K562 (cell line): ENCODE results near the gene CCDC194. TPM values are rescaled to one million over a fixed set of nuclear protein-coding genes. Genes with fewer than 3 reads are reported as not detected.
A peak's percentile ranks its signal among the peaks of the same experiment; 100 is the strongest.

Experiments used
- ATAC-seq: fragments of 200-7000 bp; cut with Tn5 transposase; 3 replicates; pipeline ENCODE4 v1.9.1; 2020; ENCODE audit warnings: moderate library complexity
- BruUV-seq: library from RNA; stranded (reverse); fragments of 400-500 nt; replicated peaks from 2 replicates; lab custom pipeline; 2021; lab: Mats Ljungman, UMichigan
- CTCF ChIA-PET: fragments of 300-600 bp; formaldehyde crosslinking; extraction: SDS; loops from one replicate; lab custom pipeline; 2021; ENCODE audit warnings: low intra/inter-chr PET ratio; lab: Yijun Ruan, JAX
- POLR2A ChIA-PET: fragments of 300-600, 350-650 bp; sonication (Branson Sonifier 250); formaldehyde crosslinking; extraction: SDS; loops from one replicate; lab custom pipeline; 2021; ENCODE audit warnings: antibody characterized with exemption, inconsistent platforms; lab: Yijun Ruan, JAX
- DNase-seq, 4 experiments: peaks; one replicate each; pipeline versions ENCODE4 v3.0.0 to v3.0.0-alpha.2; 2011 to 2018; ENCODE audit warnings: low spot score in 3 of 4, mixed read lengths in 3 of 4; ENCODE audit errors: extremely low read depth in 1 of 4
- FAIRE-seq: peaks from 2 replicates; lab custom pipeline; 2011; peaks lifted over from hg19 to GRCh38; lab: Jason Lieb, UNC
- H2AFZ ChIP-seq: 2 replicates; pipeline ENCODE4 v1.6.0; 2011; ENCODE audit warnings: low read depth, low read length, control low read depth, inconsistent platforms
- H3K27ac ChIP-seq: fragments of 200-600 bp; 3 replicates; pipeline ENCODE4 v1.8.0; 2011; ENCODE audit warnings: low read depth, mild to moderate bottlenecking, control low read depth, inconsistent platforms, low read length, moderate library complexity, mixed read lengths; ENCODE audit errors: extremely low read depth
- H3K27me3 ChIP-seq, 2 experiments: fragments of 300-600 bp in 1 of 2; 2 replicates in 1 of 2; 3 replicates in 1 of 2; pipeline versions ENCODE4 v1.6.0 to v1.8.0; 2011; ENCODE audit warnings: inconsistent platforms in 2 of 2, low read length in 2 of 2, mild to moderate bottlenecking in 1 of 2, mixed read lengths in 1 of 2, moderate library complexity in 1 of 2; ENCODE audit not compliant: control insufficient read depth in 2 of 2, insufficient read depth in 2 of 2
- H3K36me3 ChIP-seq: fragments of 300-600 bp; 3 replicates; pipeline ENCODE4 v1.8.0; 2011; ENCODE audit warnings: mild to moderate bottlenecking, low read length, inconsistent platforms; ENCODE audit not compliant: control insufficient read depth, insufficient read depth
- H3K4me1 ChIP-seq, 2 experiments: fragments of 200-600 bp in 1 of 2; replicated peaks in 1 of 2; 2 replicates in 1 of 2; 3 replicates in 1 of 2; pipeline versions ENCODE4 v1.5.1 to v1.8.0; 2011; ENCODE audit warnings: inconsistent platforms in 2 of 2, low read length in 2 of 2, mild to moderate bottlenecking in 1 of 2, mixed read lengths in 1 of 2, moderate library complexity in 1 of 2; ENCODE audit not compliant: control insufficient read depth in 2 of 2, insufficient read depth in 2 of 2
- H3K4me2 ChIP-seq: 2 replicates; pipeline ENCODE4 v1.6.1; 2011; ENCODE audit warnings: low read length, control low read depth, inconsistent platforms, mixed read lengths; ENCODE audit not compliant: insufficient read depth
- H3K4me3 ChIP-seq: fragments of 200-600 bp; sonication (generic), shearing (Covaris generic); 2 replicates; pipeline ENCODE4 v1.5.1; 2016; ENCODE audit warnings: control low read depth, inconsistent platforms
- H3K79me2 ChIP-seq: fragments of 200-600 bp; 3 replicates; pipeline ENCODE4 v1.8.0; 2011; ENCODE audit warnings: low read length, inconsistent platforms; ENCODE audit not compliant: control insufficient read depth, insufficient read depth
- H3K9ac ChIP-seq, 2 experiments: 2 replicates each; pipeline versions ENCODE4 v1.6.0 to v1.6.1; 2011; ENCODE audit warnings: low read depth in 2 of 2, low read length in 2 of 2, control low read depth in 1 of 2, inconsistent platforms in 1 of 2, mild to moderate bottlenecking in 1 of 2, mixed read lengths in 1 of 2; ENCODE audit not compliant: insufficient read depth in 1 of 2
- H3K9me1 ChIP-seq: one replicate; pipeline ENCODE4 v1.6.0; 2011; ENCODE audit warnings: inconsistent platforms, mild to moderate bottlenecking, low read length, moderate library complexity; ENCODE audit not compliant: control insufficient read depth, insufficient read depth
- H3K9me3 ChIP-seq: replicated peaks from 2 replicates; pipeline ENCODE4 v1.5.1; 2011; ENCODE audit warnings: low read depth, low read length, inconsistent platforms; ENCODE audit not compliant: control insufficient read depth, insufficient read depth
- H4K20me1 ChIP-seq: replicated peaks from 2 replicates; pipeline ENCODE4 v1.6.1; 2011; ENCODE audit warnings: low read length, inconsistent platforms, mixed read lengths; ENCODE audit not compliant: control insufficient read depth, insufficient read depth
- HDAC1 ChIP-seq, 2 experiments: fragments of 450-650 bp; IDR thresholded peaks; 2 replicates each; pipeline ENCODE4 v1.6.1; 2016 to 2017; ENCODE audit warnings: inconsistent platforms in 1 of 2, mild to moderate bottlenecking in 1 of 2, moderate library complexity in 1 of 2
- MEF2A ChIP-seq: IDR thresholded peaks from 2 replicates; pipeline ENCODE4 v1.6.1; 2011; ENCODE audit warnings: low read depth, mild to moderate bottlenecking, low read length, moderate library complexity; ENCODE audit not compliant: control insufficient read depth
- NR3C1 ChIP-seq: sonication (generic); formaldehyde crosslinking; IDR thresholded peaks from 2 replicates; pipeline ENCODE4 v1.8.1; 2022; ENCODE audit warnings: missing genetic modification reagents
- RAD21 ChIP-seq, 2 experiments: fragments of 250-450 bp in 1 of 2; fragments of 450-650 bp in 1 of 2; sonication (Bioruptor Pico) in 1 of 2; formaldehyde crosslinking in 1 of 2; IDR thresholded peaks in 1 of 2; conservative IDR thresholded peaks in 1 of 2; 2 replicates each; pipeline versions ENCODE4 v1.4.0 to v1.8.0; 2020 to 2022; ENCODE audit warnings: mild to moderate bottlenecking in 2 of 2, moderate library complexity in 1 of 2
- RBBP5 ChIP-seq: fragments of 200-600 bp; sonication (generic); IDR thresholded peaks from 2 replicates; pipeline ENCODE4 v1.6.1; 2012; ENCODE audit warnings: borderline replicate concordance, mild to moderate bottlenecking, low read length, control low read depth, inconsistent platforms; ENCODE audit not compliant: insufficient read depth, poor library complexity, severe bottlenecking
- RBM34 ChIP-seq: fragments of 200-400 bp; formaldehyde crosslinking; IDR thresholded peaks from 2 replicates; pipeline ENCODE4 v1.6.1; 2018; ENCODE audit warnings: low read length, borderline replicate concordance; ENCODE audit not compliant: insufficient read depth
- WGBS: fragments of 100-300 bp; shearing (Covaris generic); methylation state at CpG from one replicate; pipeline ENCODE4 v1.1.6; 2016; ENCODE audit warnings: low coverage, mixed read lengths; ENCODE audit not compliant: insufficient coverage; ENCODE audit errors: missing lambda C conversion rate; 5-methylcytosine and 5-hydroxymethylcytosine counted together
- in situ Hi-C: fragments of 300-500 bp; cut with MboI; formaldehyde crosslinking; loops from 4 replicates; pipeline ENCODE4 v1.15.0; 2018; ENCODE audit warnings: inconsistent platforms, mixed read lengths
- intact Hi-C: fragments of 100-400 bp; cut with micrococcal nuclease; formaldehyde crosslinking; loops from 2 replicates; pipeline ENCODE4 v1.14.2; 2022
- polyA plus RNA-seq, 8 experiments: library from polyadenylated mRNA; depleted of rRNA in 4 of 8; stranded (reverse) in 5 of 8; unstranded in 3 of 8; fragments of >200 nt; fragmentation: Nextera tagmentation in 2 of 8; fragmentation: Illumina TruSeq in 1 of 8; extraction: Ambion mirVana in 2 of 8; extraction: Trizol in 1 of 8; gene quantifications; 2 replicates each; pipeline versions ENCODE4 v1.2.1 to v1.2.3, GENCODE V29; 2011 to 2014; ENCODE audit warnings: inconsistent platforms in 1 of 8, missing spikeins in 1 of 8
- total RNA-seq, 7 experiments: library from RNA; depleted of rRNA in 6 of 7; stranded (reverse); fragments of >200 nt in 6 of 7; fragmentation: Illumina TruSeq in 2 of 7; extraction: Trizol in 2 of 7; gene quantifications; 2 replicates each; pipeline versions ENCODE4 v1.2.1 to v1.2.3, GENCODE V29; 2011 to 2021; ENCODE audit warnings: low replicate concordance in 1 of 7
- TF ChIP-seq, protein P1 (sequence below), 2 experiments: IDR thresholded peaks; 2 replicates each; pipeline ENCODE4 v1.6.1; 2011; ENCODE audit warnings: borderline replicate concordance in 1 of 2, control low read depth in 1 of 2, low read depth in 1 of 2, low read length in 1 of 2, mild to moderate bottlenecking in 1 of 2, mixed read lengths in 1 of 2, moderate library complexity in 1 of 2; ENCODE audit not compliant: insufficient read depth in 1 of 2, insufficient read length in 1 of 2, poor library complexity in 1 of 2, severe bottlenecking in 1 of 2; ENCODE audit errors: extremely low read depth in 1 of 2
- TF ChIP-seq, protein P2 (sequence below): fragments of 450-650 bp; formaldehyde crosslinking; IDR thresholded peaks from 2 replicates; pipeline ENCODE4 v1.4.0; 2022; ENCODE audit warnings: missing genetic modification characterization
- TF ChIP-seq, protein P3 (sequence below): fragments of 450-650 bp; formaldehyde crosslinking; IDR thresholded peaks from 2 replicates; pipeline ENCODE4 v1.4.0; 2020; ENCODE audit warnings: mild to moderate bottlenecking, mixed read lengths
- TF ChIP-seq, protein P4 (sequence below): fragments of 200-800 bp; sonication (Bioruptor generic); IDR thresholded peaks from 2 replicates; pipeline ENCODE4 v1.6.1; 2016; ENCODE audit warnings: missing genetic modification characterization, missing compliant biosample characterization

CCDC194 gene
- total and polyA plus RNA-seq, 9 of the 15 experiments (the other 6 are each of a cell fraction or from before 2014, with no cell fraction given) = 0.13 to 1.3 (median 0.39) TPM; not detected in 3

DNA sequence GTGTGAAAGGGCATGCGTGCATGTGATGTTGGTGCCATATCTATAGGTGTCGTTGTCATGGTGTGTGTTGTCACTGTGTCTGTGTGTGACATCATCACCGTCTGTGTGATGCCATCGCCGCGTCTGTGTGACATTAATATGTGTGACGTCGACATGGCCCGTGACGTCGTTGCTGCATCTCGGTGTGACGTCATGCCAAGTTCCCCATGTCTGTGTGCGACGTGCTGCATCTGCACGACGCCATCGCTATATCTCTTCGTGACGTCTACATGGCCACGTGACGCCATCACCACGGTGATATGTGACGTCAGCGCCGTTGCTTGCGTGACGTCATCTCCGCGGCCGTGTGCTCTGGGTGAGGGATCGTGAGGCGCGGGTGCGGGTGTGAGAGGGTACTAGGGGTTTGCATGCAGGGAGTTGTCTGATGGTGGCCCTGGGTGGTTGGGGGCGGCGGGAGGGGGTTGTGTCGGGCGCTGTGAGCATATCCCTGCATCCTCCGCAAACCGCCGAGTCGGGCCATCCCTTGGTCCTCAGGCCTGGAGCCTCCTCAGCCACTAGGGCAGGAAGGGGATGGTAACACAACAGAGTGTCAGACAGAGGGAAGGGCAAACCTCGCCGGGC, 42.1 kb downstream of the CCDC194 start:
- peaks cover 13 to 49% of the 10 kb centered on the region in 2 experiments; a peak in 4 of 5 replicates for H3K27me3 ChIP-seq
- no peaks in the 10 kb centered on the region for H3K36me3 ChIP-seq
- no peak overlapping the region for H3K27ac ChIP-seq
- H3K4me2 ChIP-seq = no peak overlapping the region
- no peak overlapping the region for H3K9ac ChIP-seq
- BruUV-seq = no TSS peak
- H3K79me2 ChIP-seq = no peaks in the 10 kb centered on the region
- peak in 3 of 4 experiments; percentile 27 to 44 (median 39) for DNase-seq
- CTCF ChIA-PET = no interaction called here
- ATAC-seq = peak; percentile 45
- H3K9me1 ChIP-seq = no peaks in the 10 kb centered on the region
- in situ Hi-C loops (no loop called here), intact Hi-C loops (no loop called here)
- H3K4me3 ChIP-seq = no peak overlapping the region
- FAIRE-seq = peak; percentile 15
- H4K20me1 ChIP-seq = 0 out of 2 replicates have a peak, but pooled peaks cover 3% of the 10 kb centered on the region
- WGBS = 37% methylated on average over 32 of the region's 45 CpGs
- H2AFZ ChIP-seq = no peak overlapping the region
- POLR2A ChIA-PET = no interaction called here
- H3K9me3 ChIP-seq = no peaks in the 10 kb centered on the region
- peaks cover 0 to 11% of the 10 kb centered on the region in 2 experiments; a peak in 1 of 5 replicates for H3K4me1 ChIP-seq
- TF ChIP-seq, protein P1, sequence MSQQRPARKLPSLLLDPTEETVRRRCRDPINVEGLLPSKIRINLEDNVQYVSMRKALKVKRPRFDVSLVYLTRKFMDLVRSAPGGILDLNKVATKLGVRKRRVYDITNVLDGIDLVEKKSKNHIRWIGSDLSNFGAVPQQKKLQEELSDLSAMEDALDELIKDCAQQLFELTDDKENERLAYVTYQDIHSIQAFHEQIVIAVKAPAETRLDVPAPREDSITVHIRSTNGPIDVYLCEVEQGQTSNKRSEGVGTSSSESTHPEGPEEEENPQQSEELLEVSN (IDR thresholded peaks at IDR 0.05; ENCODE audit: borderline replicate concordance in 1 of 2, extremely low read depth in 1 of 2, insufficient read depth in 1 of 2, insufficient read length in 1 of 2, low read depth in 1 of 2, low read length in 1 of 2, poor library complexity in 1 of 2, severe bottlenecking in 1 of 2) = no peak
- TF ChIP-seq MEF2A = no peak
- no peak for TF ChIP-seq RBBP5
- no peak for TF ChIP-seq RAD21 (CRISPR knock-in tag; conservative IDR thresholded peaks at IDR 0.05 in 1 of 2, IDR thresholded peaks at IDR 0.05 in 1 of 2)
- no peak for TF ChIP-seq RBM34
- TF ChIP-seq NR3C1 (CRISPR knock-in tag) = no peak
- TF ChIP-seq, protein P2, sequence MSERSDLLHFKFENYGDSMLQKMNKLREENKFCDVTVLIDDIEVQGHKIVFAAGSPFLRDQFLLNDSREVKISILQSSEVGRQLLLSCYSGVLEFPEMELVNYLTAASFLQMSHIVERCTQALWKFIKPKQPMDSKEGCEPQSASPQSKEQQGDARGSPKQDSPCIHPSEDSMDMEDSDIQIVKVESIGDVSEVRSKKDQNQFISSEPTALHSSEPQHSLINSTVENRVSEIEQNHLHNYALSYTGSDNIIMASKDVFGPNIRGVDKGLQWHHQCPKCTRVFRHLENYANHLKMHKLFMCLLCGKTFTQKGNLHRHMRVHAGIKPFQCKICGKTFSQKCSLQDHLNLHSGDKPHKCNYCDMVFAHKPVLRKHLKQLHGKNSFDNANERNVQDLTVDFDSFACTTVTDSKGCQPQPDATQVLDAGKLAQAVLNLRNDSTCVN (CRISPR knock-in tag) = no peak
- TF ChIP-seq HDAC1 (IDR thresholded peaks at IDR 0.05) = 0 out of 4 replicates have a peak, but pooled peaks of 1 of the 2 experiments have one; percentile 28
- TF ChIP-seq, protein P3, sequence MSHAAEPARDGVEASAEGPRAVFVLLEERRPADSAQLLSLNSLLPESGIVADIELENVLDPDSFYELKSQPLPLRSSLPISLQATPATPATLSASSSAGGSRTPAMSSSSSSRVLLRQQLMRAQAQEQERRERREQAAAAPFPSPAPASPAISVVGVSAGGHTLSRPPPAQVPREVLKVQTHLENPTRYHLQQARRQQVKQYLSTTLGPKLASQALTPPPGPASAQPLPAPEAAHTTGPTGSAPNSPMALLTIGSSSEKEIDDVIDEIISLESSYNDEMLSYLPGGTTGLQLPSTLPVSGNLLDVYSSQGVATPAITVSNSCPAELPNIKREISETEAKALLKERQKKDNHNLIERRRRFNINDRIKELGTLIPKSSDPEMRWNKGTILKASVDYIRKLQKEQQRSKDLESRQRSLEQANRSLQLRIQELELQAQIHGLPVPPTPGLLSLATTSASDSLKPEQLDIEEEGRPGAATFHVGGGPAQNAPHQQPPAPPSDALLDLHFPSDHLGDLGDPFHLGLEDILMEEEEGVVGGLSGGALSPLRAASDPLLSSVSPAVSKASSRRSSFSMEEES (CRISPR knock-in tag) = no peak
- TF ChIP-seq, protein P4, sequence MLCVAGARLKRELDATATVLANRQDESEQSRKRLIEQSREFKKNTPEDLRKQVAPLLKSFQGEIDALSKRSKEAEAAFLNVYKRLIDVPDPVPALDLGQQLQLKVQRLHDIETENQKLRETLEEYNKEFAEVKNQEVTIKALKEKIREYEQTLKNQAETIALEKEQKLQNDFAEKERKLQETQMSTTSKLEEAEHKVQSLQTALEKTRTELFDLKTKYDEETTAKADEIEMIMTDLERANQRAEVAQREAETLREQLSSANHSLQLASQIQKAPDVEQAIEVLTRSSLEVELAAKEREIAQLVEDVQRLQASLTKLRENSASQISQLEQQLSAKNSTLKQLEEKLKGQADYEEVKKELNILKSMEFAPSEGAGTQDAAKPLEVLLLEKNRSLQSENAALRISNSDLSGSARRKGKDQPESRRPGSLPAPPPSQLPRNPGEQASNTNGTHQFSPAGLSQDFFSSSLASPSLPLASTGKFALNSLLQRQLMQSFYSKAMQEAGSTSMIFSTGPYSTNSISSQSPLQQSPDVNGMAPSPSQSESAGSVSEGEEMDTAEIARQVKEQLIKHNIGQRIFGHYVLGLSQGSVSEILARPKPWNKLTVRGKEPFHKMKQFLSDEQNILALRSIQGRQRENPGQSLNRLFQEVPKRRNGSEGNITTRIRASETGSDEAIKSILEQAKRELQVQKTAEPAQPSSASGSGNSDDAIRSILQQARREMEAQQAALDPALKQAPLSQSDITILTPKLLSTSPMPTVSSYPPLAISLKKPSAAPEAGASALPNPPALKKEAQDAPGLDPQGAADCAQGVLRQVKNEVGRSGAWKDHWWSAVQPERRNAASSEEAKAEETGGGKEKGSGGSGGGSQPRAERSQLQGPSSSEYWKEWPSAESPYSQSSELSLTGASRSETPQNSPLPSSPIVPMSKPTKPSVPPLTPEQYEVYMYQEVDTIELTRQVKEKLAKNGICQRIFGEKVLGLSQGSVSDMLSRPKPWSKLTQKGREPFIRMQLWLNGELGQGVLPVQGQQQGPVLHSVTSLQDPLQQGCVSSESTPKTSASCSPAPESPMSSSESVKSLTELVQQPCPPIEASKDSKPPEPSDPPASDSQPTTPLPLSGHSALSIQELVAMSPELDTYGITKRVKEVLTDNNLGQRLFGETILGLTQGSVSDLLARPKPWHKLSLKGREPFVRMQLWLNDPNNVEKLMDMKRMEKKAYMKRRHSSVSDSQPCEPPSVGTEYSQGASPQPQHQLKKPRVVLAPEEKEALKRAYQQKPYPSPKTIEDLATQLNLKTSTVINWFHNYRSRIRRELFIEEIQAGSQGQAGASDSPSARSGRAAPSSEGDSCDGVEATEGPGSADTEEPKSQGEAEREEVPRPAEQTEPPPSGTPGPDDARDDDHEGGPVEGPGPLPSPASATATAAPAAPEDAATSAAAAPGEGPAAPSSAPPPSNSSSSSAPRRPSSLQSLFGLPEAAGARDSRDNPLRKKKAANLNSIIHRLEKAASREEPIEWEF = no peak
